Glutamatergic neuron (in vitro differentiated cells): ENCODE data around the gene GLIS1. TPM values are rescaled to one million over a fixed set of nuclear protein-coding genes. Genes with fewer than 3 reads are reported as not detected.

Experiments used
- DNase-seq: peaks from one replicate; pipeline ENCODE4 v3.0.0; 2022
- H3K27ac Mint-ChIP-seq: one replicate; pipeline ENCODE4 v1.8.0; 2020; ENCODE audit warnings: mild to moderate bottlenecking, mixed read lengths, inconsistent platforms; ENCODE audit not compliant: unreplicated experiment
- H3K27me3 Mint-ChIP-seq: one replicate; pipeline ENCODE4 v1.8.0; 2020; ENCODE audit warnings: mild to moderate bottlenecking, moderate library complexity, mixed read lengths, inconsistent platforms; ENCODE audit not compliant: unreplicated experiment
- H3K36me3 Mint-ChIP-seq: one replicate; pipeline ENCODE4 v1.8.0; 2020; ENCODE audit warnings: mild to moderate bottlenecking, mixed read lengths, inconsistent platforms; ENCODE audit not compliant: unreplicated experiment
- H3K4me1 Mint-ChIP-seq: one replicate; pipeline ENCODE4 v1.8.0; 2020; ENCODE audit warnings: mild to moderate bottlenecking, low read depth, mixed read lengths, inconsistent platforms; ENCODE audit not compliant: unreplicated experiment
- H3K4me3 Mint-ChIP-seq: one replicate; pipeline ENCODE4 v1.8.0; 2020; ENCODE audit warnings: mild to moderate bottlenecking, mixed read lengths, inconsistent platforms; ENCODE audit not compliant: unreplicated experiment
- H3K9me3 Mint-ChIP-seq: one replicate; pipeline ENCODE4 v1.8.0; 2020; ENCODE audit warnings: mild to moderate bottlenecking, moderate library complexity, mixed read lengths, inconsistent platforms; ENCODE audit not compliant: unreplicated experiment
- total RNA-seq: library from RNA; stranded (reverse); fragmentation: NEBNext Ultra II Directional; extraction: Animal tissue kit (Norgen Biotek cat#: 25700); gene quantifications from one replicate; pipeline ENCODE4 v1.2.1, GENCODE V29; 2021; ENCODE audit not compliant: unreplicated experiment
- TF ChIP-seq, protein P1 (sequence below): fragments of 200-600 bp; sonication (generic); IDR thresholded peaks from one replicate; pipeline ENCODE4 v1.5.0; 2021; ENCODE audit not compliant: partially characterized antibody, unreplicated experiment

Gene GLIS1
- total RNA-seq, 1 donor from 2014 or later: 0.76 TPM

DNA sequence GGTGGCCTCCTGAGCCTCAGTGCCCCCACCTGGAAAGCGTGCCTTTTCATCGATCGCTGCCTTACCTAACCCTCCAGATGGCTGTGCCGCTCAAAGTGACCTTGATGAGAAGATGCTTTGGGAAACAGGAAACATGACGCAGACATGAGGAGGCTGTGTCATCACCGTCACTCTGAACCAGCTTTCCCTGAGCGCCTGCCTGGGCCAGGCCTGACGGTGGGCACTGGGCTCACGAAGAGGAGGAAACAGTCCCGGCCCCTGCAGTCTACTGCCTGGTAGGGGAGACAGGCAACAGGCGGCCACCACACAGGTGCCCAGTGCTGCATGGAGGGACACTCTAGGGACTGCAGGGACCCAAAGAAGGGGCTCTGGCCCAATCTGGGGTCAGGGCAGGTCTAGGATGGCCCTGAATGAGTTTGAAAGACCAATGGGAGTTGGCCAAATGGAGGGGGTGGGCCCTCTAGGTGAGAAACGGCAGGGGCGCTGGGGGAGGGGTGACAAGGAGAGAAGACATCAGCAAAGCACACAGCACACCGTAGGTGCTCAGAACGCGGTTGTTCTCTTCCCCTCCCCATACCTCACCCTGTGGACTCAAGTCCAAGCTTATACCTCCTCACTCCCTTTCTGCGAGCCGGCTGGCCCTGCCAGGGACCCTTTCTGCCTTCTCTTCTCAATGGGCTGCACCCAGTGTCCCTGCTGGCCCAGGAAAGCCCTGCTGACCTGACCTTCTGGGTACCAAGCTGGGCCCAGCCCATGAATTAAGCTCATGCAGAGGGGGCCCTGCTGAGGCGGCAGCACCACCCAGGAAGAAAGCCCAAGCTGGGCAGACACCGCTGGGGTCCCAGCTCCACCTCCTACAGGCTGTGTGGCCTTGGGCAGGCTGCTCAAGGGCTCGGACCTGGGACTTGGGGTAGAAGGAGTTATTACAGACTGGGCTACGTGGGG is 44.9 kb downstream of the GLIS1 start:
- Mint-ChIP-seq H3K27ac (no peak overlapping the region), H3K4me3 (no peak overlapping the region), H3K4me1 (peaks cover 10% of the 10 kb centered on the region), H3K9me3 (peaks cover 4% of the 10 kb centered on the region), H3K36me3 (no peaks in the 10 kb centered on the region), H3K27me3 (peaks cover 14% of the 10 kb centered on the region)
- DNase-seq: no peak
- TF ChIP-seq, protein P1, sequence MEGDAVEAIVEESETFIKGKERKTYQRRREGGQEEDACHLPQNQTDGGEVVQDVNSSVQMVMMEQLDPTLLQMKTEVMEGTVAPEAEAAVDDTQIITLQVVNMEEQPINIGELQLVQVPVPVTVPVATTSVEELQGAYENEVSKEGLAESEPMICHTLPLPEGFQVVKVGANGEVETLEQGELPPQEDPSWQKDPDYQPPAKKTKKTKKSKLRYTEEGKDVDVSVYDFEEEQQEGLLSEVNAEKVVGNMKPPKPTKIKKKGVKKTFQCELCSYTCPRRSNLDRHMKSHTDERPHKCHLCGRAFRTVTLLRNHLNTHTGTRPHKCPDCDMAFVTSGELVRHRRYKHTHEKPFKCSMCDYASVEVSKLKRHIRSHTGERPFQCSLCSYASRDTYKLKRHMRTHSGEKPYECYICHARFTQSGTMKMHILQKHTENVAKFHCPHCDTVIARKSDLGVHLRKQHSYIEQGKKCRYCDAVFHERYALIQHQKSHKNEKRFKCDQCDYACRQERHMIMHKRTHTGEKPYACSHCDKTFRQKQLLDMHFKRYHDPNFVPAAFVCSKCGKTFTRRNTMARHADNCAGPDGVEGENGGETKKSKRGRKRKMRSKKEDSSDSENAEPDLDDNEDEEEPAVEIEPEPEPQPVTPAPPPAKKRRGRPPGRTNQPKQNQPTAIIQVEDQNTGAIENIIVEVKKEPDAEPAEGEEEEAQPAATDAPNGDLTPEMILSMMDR: no peak

DNA sequence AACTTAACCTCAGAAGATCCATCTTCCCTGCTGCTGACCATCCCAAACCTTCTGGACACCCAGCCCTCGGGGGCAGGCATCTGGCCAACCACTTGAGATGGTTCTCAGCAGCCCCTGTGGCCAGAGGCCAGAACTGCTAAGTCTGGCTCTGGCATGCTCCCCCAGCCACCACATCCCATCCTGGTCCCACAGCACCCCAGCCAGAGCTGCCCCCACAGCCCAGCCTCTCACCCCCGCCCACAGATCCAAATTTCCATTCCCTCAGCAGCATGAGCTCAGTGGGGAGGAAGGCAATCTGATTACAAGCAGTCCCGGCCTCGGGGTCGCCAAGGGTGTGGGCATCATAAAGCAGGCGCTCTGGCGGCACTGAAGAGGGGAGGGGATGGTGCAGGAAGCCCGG is 45.6 kb downstream of the GLIS1 start:
- H3K27ac Mint-ChIP-seq: no peak overlapping the region
- TF ChIP-seq, protein P1: no peak
- no peak for DNase-seq
- H3K9me3 Mint-ChIP-seq: peaks cover 5% of the 10 kb centered on the region
- peaks cover 14% of the 10 kb centered on the region for H3K27me3 Mint-ChIP-seq
- H3K4me3 Mint-ChIP-seq: no peak overlapping the region
- H3K4me1 Mint-ChIP-seq: peaks cover 10% of the 10 kb centered on the region
- no peaks in the 10 kb centered on the region for H3K36me3 Mint-ChIP-seq

DNA sequence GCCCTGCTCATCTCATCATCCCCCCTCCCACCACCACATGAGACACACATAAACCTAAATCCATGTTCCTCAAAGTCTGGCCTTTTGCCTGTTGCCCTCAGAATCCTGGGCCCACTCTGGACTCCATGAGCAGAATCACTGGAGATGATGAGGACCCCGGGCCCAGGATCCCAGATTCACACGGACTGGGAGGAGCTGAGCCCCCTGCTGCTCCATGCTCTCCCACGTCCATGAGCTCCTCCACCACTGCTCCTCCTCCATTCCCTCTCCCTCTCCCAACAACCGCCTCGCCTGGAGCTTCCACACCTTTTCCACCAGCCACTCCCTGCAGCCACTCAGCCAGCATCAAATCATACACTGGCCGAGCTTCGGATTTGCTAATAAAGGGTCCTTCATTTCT is 47.6 kb downstream of the GLIS1 start:
- Mint-ChIP-seq H3K36me3 (no peaks in the 10 kb centered on the region), H3K4me1 (peaks cover 13% of the 10 kb centered on the region), H3K27me3 (peaks cover 18% of the 10 kb centered on the region), H3K4me3 (no peak overlapping the region), H3K9me3 (peaks cover 5% of the 10 kb centered on the region), H3K27ac (no peak overlapping the region)
- DNase-seq: no peak
- TF ChIP-seq, protein P1: no peak

DNA sequence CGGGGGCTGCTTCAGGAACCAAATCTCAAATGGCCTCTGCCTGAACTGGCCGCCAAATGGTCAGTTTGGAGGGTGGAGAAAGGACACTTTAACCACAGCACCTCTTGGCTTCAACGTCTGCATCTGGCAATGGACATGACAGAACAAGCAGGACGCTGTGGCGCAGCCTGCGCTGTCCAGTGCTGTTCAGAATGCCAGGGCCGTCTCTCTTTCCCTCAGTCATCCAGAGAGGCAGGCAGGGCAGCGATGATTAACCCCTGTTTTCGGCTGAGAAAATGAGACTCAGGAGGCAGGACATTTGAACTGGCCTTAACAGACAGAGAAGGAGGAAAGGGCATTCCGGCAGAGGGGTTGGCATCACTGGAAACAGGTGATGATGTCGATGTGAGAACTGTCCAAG is 48.6 kb downstream of the GLIS1 start:
- H3K36me3 Mint-ChIP-seq: no peaks in the 10 kb centered on the region
- peaks cover 10% of the 10 kb centered on the region for H3K9me3 Mint-ChIP-seq
- H3K4me3 Mint-ChIP-seq: no peak overlapping the region
- H3K27ac Mint-ChIP-seq: no peak overlapping the region
- H3K27me3 Mint-ChIP-seq: peaks cover 25% of the 10 kb centered on the region
- DNase-seq: no peak
- TF ChIP-seq, protein P1: no peak
- H3K4me1 Mint-ChIP-seq: peaks cover 17% of the 10 kb centered on the region

DNA sequence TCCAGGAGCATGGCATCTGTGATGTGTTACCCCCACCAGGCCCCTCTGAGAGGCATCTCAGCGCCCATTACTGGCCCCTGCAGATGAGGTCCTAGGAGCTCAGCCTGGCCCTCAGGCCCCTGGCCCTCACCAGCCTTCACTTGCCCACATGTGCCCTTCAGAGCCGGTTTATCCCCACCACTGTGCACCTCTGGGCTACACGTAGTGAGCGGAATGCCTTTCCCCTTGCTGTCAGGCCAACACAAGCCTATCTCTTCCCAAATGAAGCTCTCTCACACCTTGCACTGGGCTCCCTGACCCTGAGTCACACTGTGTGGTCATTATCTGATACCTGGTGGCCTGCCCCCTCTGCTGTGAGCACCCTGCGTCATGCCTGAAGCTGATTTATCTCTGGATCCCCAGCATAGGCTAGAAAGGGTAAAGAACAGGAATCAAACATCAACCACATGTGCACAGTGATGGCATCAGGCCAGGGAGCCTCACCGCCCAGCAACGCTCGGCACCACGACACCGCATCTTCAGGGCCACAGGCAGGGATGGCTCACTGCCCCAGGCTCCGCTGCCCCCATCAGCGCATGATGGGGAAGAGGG is 49.1 kb downstream of the GLIS1 start:
- Mint-ChIP-seq H3K4me1 (peaks cover 22% of the 10 kb centered on the region), H3K4me3 (no peak overlapping the region), H3K9me3 (peaks cover 15% of the 10 kb centered on the region), H3K36me3 (no peaks in the 10 kb centered on the region), H3K27me3 (peaks cover 26% of the 10 kb centered on the region), H3K27ac (no peak overlapping the region)
- DNase-seq: no peak
- TF ChIP-seq, protein P1: no peak
